Tibial nerve (tissue), 4 donors: ENCODE measurements around the gene PAPPA. TPM values are rescaled to one million over a fixed set of nuclear protein-coding genes. Genes with fewer than 3 reads are reported as not detected.

ENCODE experiments used
- DNase-seq, 2 donors: peaks; one replicate each; pipeline ENCODE4 v3.0.0-alpha.2; 2019; ENCODE audit warnings: low spot score in 2 of 2
- H3K27ac ChIP-seq, 4 donors: fragments of 200-600 bp; sonication (generic) in 3 of 4; one replicate each; pipeline ENCODE4 v1.5.1; 2017 to 2019; ENCODE audit warnings: mild to moderate bottlenecking in 1 of 4
- H3K27me3 ChIP-seq, 2 donors: fragments of 200-600 bp; sonication (generic) in 1 of 2; one replicate each; pipeline versions ENCODE4 v1.5.1 to v1.6.0; 2017 to 2019
- H3K36me3 ChIP-seq, 3 donors: fragments of 200-600 bp; sonication (generic); one replicate each; pipeline ENCODE4 v1.5.1; 2018 to 2019
- H3K4me1 ChIP-seq, 4 donors: fragments of 200-600 bp; sonication (generic) in 3 of 4; one replicate each; pipeline ENCODE4 v1.5.1; 2017 to 2019
- H3K4me3 ChIP-seq, 4 donors: fragments of 200-600 bp; sonication (generic) in 3 of 4; one replicate each; pipeline ENCODE4 v1.5.1; 2017 to 2019; ENCODE audit warnings: mild to moderate bottlenecking in 1 of 4, moderate library complexity in 1 of 4
- H3K9me3 ChIP-seq, 4 donors: fragments of 200-600 bp; sonication (generic) in 3 of 4; one replicate each; pipeline ENCODE4 v1.5.1; 2017 to 2019
- EP300 ChIP-seq, 2 donors: sonication (generic); formaldehyde crosslinking; IDR thresholded peaks; one replicate each; pipeline ENCODE4 v1.6.1; 2017; ENCODE audit warnings: antibody characterized with exemption in 2 of 2, mild to moderate bottlenecking in 1 of 2
- POLR2A ChIP-seq, 2 donors: fragments of 450-650 bp; IDR thresholded peaks; one replicate each; pipeline ENCODE4 v1.6.1; 2017; ENCODE audit warnings: antibody characterized with exemption in 2 of 2, mild to moderate bottlenecking in 2 of 2, moderate library complexity in 2 of 2
- WGBS, 2 donors: methylation state at CpG; one replicate each; pipeline ENCODE4 v1.1.5; 2018; 5-methylcytosine and 5-hydroxymethylcytosine counted together
- total RNA-seq, 4 donors: library from RNA; depleted of rRNA; stranded (reverse); fragments of >200 nt; gene quantifications; one replicate each; pipeline ENCODE4 v1.1.0, GENCODE V29; 2016
- TF ChIP-seq, protein P1 (sequence below), 5 experiments: fragments of 200-600 bp in 3 of 5; fragments of 450-650 bp in 2 of 5; sonication (generic) in 3 of 5; IDR thresholded peaks; one replicate each; pipeline ENCODE4 v1.5.1; 2016 to 2019; ENCODE audit warnings: antibody characterized with exemption in 5 of 5, mild to moderate bottlenecking in 3 of 5, moderate library complexity in 2 of 5

The PAPPA gene
- total RNA-seq, 4 donors from 2014 or later, result 1.0 to 8.1 (median 4.0) TPM

GRCh38 chr9:116155698-116156039 is 2.1 kb downstream of the PAPPA start:
- peak overlapping the region; percentile 45 to 60 (median 49) for H3K4me3 ChIP-seq
- 1 to 3% methylated on average over 10 of the region's 10 CpGs for WGBS, 2 donors
- H3K27me3 ChIP-seq, result peaks cover 0 to 16% of the 10 kb centered on the region in 2 donors

GRCh38 chr9:116156621-116157314 is 3.2 kb downstream of the PAPPA start:
- peaks cover 0 to 16% of the 10 kb centered on the region in 2 donors for H3K27me3 ChIP-seq
- peak overlapping the region in 3 of 4 donors; percentile 77 to 88 (median 82) for H3K27ac ChIP-seq
- WGBS, 2 donors, result 11 to 12% methylated on average over 20 to 24 of the region's 24 CpGs
- no peaks in the 10 kb centered on the region for H3K36me3 ChIP-seq
- DNase-seq, result peak in 1 of 2 donors; percentile 32
- peaks cover 0 to 50% (median 0%) of the 10 kb centered on the region in 4 donors for H3K4me1 ChIP-seq
- H3K4me3 ChIP-seq, result peak overlapping the region; percentile 1 to 60 (median 14)
- H3K9me3 ChIP-seq, result no peaks in the 10 kb centered on the region
- TF ChIP-seq EP300 (IDR thresholded peaks at IDR 0.05), result peak in 1 of 2 donors; percentile 46
- TF ChIP-seq, protein P1, sequence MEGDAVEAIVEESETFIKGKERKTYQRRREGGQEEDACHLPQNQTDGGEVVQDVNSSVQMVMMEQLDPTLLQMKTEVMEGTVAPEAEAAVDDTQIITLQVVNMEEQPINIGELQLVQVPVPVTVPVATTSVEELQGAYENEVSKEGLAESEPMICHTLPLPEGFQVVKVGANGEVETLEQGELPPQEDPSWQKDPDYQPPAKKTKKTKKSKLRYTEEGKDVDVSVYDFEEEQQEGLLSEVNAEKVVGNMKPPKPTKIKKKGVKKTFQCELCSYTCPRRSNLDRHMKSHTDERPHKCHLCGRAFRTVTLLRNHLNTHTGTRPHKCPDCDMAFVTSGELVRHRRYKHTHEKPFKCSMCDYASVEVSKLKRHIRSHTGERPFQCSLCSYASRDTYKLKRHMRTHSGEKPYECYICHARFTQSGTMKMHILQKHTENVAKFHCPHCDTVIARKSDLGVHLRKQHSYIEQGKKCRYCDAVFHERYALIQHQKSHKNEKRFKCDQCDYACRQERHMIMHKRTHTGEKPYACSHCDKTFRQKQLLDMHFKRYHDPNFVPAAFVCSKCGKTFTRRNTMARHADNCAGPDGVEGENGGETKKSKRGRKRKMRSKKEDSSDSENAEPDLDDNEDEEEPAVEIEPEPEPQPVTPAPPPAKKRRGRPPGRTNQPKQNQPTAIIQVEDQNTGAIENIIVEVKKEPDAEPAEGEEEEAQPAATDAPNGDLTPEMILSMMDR (IDR thresholded peaks at IDR 0.05), result no peak

More at GRCh38 chr9:116155698-116156039, 2.1 kb downstream of the PAPPA start:
- peak overlapping the region; percentile 41 to 88 (median 71) for H3K27ac ChIP-seq
- H3K36me3 ChIP-seq, result no peaks in the 10 kb centered on the region
- TF ChIP-seq EP300 (IDR thresholded peaks at IDR 0.05) (peak in 1 of 2 donors; percentile 78), POLR2A (IDR thresholded peaks at IDR 0.05) (no peak)
- DNase-seq, result no peak
- H3K4me1 ChIP-seq, result peaks cover 0 to 50% (median 0%) of the 10 kb centered on the region in 4 donors
- H3K9me3 ChIP-seq, result no peaks in the 10 kb centered on the region

DNA sequence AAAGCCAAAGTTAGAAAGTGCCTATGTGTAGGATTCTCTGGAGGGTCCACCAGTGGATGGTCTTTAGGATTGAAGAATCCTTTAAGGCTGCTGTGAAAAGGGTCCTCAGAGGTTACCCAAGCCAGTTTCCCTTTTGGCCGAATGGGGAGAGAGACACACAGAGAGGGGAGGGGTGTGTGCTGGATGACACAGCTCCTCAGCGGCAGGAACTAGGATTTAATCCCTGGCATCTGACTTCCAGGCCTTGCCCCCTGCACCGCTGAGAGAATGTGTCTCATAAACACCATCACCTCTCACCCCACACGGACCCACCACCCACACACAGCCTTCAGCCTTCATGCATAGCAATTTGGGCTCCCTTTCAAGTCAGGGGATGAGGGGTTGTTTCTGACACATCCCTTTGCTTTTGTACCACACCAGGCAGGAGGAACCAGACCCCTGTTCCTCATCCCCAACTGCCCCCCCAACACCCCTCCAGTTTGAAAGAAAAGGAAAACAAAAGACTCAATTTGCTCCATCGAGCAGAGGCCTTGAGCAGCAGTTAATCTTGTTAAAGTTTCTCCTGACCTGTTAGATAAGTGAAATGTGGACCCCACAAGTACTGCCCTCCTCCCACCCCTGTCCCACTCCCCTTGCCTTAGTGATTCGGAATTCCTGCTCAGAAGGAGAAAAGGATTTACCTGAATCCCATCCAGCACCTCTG is 4.0 kb downstream of the PAPPA start:
- Histone ChIP-seq H3K4me3 (peak overlapping the region in 2 of 4 donors; percentile 22 to 60), H3K9me3 (no peaks in the 10 kb centered on the region), H3K27ac (peak overlapping the region in 3 of 4 donors; percentile 77 to 88 (median 82)), H3K4me1 (peaks cover 0 to 48% (median 0%) of the 10 kb centered on the region in 4 donors), H3K36me3 (no peaks in the 10 kb centered on the region), H3K27me3 (peaks cover 0 to 16% of the 10 kb centered on the region in 2 donors)
- 47 to 50% methylated on average over 6 of the region's 6 CpGs for WGBS, 2 donors
- DNase-seq, result no peak
- TF ChIP-seq EP300 (IDR thresholded peaks at IDR 0.05) (no peak), POLR2A (IDR thresholded peaks at IDR 0.05) (no peak)
- TF ChIP-seq, protein P1 (IDR thresholded peaks at IDR 0.05), result no peak

DNA sequence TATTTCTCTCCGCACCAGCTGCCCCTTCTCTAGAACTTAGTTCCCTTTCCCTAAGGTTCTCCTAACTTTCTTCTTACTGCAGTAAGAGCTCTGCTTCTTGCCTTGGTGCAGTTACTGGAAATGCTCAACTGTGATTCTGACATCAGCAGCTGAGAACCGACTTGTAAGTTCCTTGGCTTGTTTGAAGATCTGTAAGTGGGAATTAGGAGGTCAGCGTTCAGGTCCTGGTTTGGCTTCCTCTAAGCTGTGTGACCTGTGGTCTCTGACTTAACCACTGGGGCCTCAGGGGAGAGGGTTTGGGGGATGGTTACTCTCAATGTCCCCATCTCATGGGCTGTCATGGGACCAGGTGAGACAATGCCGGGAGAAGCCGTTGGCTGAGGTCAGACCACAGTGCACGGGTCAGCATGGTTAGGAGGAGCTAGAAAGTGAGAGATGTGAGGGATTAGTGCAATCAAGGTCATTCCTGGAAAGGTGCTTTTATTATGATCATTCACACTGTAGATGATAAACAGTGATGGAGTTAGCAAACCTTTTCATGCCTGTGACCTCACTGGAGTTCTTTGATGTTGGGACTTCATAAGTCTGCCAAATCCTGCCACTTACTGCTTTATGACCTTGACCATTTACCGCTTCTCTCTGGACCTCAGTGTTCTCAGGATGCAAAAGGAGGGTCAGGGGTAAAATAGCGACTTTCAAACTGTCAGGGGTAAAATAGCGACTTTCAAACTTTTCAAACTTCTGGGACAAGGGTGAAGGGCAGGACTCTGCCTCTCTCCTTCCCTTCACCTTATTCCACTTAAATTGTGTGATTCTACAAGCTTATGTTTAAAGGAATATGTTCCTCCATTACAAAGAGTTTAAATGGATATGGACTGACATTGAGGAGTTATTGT is 7.3 kb downstream of the PAPPA start:
- H3K27me3 ChIP-seq, result peaks cover 0 to 5% of the 10 kb centered on the region in 2 donors
- H3K9me3 ChIP-seq, result no peaks in the 10 kb centered on the region
- 79 to 88% methylated on average over 9 of the region's 9 CpGs for WGBS, 2 donors
- H3K27ac ChIP-seq, result no peak overlapping the region
- H3K36me3 ChIP-seq, result no peaks in the 10 kb centered on the region
- no peak overlapping the region for H3K4me3 ChIP-seq
- DNase-seq, result no peak
- H3K4me1 ChIP-seq, result peaks cover 0 to 17% (median under 1%) of the 10 kb centered on the region in 4 donors
- TF ChIP-seq POLR2A (IDR thresholded peaks at IDR 0.05), result no peak

- WGBS, 2 donors, result 79 to 84% methylated on average over 5 of the region's 5 CpGs
- peaks cover 0 to 1% of the 10 kb centered on the region in 2 donors for H3K27me3 ChIP-seq
- no peak for DNase-seq
- TF ChIP-seq, protein P1 (IDR thresholded peaks at IDR 0.05), result no peak
- no peak for TF ChIP-seq EP300 (IDR thresholded peaks at IDR 0.05)
- no peak for TF ChIP-seq POLR2A (IDR thresholded peaks at IDR 0.05)
- H3K4me3 ChIP-seq, result no peak overlapping the region
- H3K4me1 ChIP-seq, result peaks cover 0 to 5% (median 2%) of the 10 kb centered on the region in 4 donors
- H3K27ac ChIP-seq, result no peak overlapping the region
- H3K36me3 ChIP-seq, result no peaks in the 10 kb centered on the region
- no peaks in the 10 kb centered on the region for H3K9me3 ChIP-seq
Measured at GRCh38 chr9:116162241-116162781, 8.7 kb downstream of the PAPPA start.
